Hematopoietic multipotent progenitor cell treated with erythropoietin and hydrocortisone succinate and interleukin-3 and kit ligand, for 6 days (in vitro differentiated cells): Measurements from ENCODE around the gene L1CAM.

Experiments
- DNase-seq: peaks from one replicate; pipeline ENCODE4 v3.0.0-alpha.2; 2015

The L1CAM gene

DNA sequence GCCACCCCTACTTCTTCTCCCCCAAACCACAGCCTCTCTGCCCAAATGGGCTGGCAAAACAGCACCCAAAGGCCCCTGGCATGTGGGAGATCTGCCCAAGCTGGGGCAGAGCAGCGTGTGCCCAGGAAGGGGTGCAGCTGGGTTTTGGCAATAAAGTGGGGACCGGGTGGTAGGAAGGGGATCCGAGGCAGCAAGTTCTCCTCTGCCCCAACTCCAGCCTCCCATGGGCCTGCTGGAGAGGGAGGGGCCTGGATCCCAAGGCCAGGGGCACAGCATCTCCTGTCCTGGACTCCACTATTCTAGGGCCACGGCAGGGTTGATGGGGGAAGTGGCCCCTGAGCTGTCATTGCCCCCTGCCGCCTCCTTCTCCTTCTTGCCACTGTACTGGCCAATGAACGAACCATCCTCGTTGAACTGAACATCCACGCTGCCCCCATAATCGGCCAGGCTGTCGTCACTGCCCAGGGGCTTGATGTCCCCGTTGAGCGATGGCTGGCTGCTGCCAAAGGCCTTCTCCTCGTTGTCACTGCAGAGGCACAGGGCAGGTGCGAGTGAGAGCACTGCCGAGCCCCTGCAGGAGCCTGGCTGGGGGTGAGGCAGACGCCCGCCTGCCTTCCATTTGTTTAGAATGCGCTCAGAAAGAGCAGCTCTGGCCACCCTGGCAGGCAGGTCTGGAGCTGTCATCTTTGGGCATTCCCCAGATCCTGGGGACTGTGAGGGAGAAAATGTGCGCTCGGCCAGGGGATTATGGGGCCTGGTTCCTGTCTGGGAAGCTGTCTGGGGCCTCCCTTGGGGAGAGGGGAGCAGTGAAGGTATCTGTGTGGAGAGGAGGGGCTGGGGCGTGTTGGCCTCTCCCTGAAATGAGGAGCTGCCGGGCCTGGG lies 23.4 kb downstream of the L1CAM start:
- DNase-seq = no peak

DNA sequence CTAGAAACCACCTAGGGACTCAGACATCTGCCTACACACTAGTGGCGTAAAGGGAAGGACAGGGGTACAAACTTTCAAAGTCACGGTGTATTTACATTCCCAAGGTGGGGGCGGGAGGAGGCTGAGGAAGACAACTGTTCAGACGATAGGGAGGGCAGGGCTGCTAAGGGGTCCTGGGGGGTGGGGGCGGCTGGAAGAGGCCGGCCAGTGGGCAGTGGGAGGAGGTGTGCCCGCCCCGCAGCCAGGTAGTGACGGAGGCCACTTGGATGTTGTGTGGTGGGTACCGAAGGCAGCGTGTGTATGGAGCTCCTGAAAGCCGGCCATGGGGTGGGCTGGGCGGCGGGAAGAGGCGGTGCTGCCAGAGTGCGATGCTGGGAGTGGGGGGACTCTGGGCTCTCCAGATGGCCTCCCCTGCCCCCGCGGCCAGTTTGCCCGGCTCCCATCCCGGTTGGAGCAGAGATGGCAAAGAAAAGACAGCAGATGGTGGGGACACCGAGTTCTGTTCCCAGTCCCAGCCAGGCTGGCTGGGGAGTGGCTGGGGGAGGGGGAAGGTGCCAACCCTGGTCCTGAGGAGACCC lies 24.2 kb downstream of the L1CAM start:
- no peak for DNase-seq

- DNase-seq = no peak
Measured at GRCh38 chrX:153861151-153861550, 24.8 kb downstream of the L1CAM start.

DNA sequence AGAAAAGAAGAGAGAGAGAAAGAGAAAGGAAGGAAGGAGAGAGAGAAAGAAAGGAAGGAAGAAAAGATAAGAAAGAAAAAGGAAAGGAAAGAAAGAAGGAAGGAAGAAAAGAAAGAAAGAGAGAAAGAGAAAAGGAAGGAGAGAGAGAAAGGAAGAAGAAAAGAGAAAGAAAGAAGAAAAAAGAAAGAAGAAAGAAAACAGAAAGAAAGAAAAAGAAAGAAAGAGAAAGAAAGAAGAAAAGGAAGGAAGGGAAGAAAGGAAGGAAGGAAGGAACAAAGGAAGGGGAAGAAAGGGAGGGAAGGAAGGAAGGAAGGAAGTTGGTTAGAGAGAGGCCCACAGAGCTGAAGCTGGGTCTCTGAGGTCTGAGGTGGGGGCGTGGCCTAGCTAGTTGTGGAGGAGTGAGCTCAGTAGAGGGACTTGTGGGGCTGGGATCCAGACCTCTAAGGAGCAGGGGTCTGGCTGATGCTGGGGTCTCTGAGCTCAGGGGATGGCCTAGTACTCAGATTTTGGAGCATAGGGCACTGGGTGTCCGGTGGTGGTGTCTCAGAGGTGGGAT lies 28.5 kb downstream of the L1CAM start:
- DNase-seq = no peak

GRCh38 chrX:153854702-153855101 lies 31.3 kb downstream of the L1CAM start:
- DNase-seq = no peak

GRCh38 chrX:153853902-153854267 lies 32.1 kb downstream of the L1CAM start:
- no peak for DNase-seq

DNA sequence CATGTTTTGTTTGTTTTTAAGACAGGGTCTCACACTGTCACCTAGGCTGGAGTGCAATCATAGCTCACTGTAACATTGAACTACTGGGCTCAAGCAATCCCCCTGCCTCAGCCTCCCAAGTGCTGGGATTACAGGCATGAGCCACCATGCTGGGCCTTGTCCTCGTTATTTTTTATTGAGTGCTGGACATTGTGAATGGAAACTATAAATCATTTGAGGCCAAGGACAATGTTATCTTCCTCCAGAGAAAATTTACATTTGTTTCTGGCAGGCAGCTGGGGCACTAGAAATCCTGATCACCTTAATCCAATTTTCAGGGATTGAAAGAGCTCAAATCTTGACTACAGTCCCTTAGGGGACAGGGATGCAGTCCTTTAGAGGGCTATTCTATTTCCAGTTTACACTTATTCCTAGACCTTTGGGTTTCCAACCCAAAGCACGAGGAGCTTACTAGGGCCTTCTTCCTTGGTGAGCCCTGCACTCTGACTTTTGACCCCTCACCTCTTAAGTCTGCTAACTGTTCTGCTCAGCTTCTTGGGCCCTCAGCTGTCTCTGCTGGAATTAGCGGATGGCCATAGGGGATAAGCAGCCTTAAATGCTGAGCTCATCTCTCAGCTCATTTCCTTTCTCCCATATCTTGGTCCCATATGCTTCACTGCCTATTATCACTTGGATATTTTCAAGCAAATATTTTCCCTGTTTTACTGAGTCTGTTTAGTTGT lies 32.6 kb downstream of the L1CAM start:
- DNase-seq = no peak

DNA sequence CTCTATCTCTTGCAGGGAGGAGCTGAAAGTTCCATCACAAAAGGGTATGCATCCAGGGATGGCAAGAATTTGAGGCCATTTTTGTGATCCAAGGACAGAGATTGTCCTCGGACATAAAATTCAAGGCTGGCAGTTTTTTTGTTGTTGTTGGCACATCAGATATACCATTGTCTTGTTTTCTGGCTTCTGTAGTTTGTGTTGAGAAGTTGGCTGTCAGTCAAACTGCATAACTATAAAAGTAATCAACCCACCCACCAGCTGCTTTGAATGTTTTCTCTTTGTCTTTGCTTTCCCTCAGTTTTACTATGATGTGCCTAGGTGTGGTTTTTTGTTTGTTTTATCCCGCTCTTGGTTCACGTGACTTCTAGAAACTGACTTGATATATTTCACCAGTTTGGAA lies 34.0 kb downstream of the L1CAM start:
- no peak for DNase-seq

DNA sequence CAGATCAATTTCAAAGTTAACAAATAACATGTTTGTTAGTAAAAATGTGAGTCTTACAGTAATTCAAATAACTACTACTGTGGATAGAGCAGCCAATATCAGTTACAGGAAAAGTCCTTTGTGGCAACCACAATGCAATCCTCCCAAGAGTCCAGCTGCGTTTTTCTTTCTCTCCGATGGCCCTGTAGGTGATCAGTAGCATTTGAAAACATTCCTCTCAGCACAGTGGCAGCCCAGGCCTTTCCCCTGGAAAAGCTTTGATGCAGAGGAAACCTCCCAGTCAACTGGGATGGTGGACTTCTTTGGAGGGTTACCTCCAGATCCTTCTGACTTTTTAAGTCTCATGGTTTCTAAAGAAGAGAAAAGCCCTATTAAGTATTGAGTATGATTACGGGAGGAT lies 37.6 kb downstream of the L1CAM start:
- no peak for DNase-seq

DNA sequence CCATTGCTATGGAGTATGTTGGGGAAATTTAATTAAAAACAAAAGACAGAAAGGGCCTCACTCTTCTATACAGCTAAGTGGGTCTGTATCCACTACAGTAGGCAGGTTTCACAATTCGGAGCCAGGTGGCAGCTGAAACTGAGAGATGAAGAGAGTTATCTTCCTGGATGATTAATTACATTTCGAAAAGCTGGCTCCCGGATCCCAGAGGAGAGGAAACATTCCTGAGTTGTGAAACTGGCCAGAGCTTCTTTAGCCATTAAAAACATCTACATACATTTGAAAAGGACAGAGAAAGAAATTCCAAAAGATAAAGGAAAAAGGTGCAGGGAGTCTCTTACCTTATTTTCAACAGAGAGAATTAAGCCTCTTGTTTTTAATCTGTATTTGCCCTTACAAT lies 40.1 kb downstream of the L1CAM start:
- DNase-seq = no peak

GRCh38 chrX:153845195-153845594 lies 40.8 kb downstream of the L1CAM start:
- no peak for DNase-seq

DNA sequence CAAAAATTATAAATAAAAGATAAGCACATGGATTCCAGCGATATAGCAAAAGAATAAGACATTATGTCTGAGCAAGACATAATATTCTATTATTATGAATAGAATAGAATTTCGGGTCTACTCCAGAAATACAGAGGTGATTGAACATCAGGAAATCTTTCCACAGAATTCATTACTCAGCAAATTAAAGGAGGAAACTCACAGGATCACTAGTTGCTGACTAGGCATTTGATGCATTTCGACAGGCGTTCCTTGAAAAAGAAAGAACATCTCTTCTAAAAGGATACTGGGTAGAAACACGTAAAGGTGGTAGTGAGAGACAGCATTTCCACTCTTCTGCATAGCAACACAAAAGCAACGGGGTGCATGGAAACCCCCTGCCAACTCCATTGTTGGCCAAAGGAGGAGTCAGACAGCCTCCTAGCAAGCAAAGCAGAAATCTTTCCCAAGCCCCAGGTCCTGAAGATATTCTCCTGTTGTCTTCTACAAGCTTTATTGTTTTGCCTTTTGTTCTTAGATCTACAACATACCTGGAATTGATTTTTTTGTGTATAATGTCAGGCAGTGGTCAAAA lies 41.4 kb downstream of the L1CAM start:
- no peak for DNase-seq

DNA sequence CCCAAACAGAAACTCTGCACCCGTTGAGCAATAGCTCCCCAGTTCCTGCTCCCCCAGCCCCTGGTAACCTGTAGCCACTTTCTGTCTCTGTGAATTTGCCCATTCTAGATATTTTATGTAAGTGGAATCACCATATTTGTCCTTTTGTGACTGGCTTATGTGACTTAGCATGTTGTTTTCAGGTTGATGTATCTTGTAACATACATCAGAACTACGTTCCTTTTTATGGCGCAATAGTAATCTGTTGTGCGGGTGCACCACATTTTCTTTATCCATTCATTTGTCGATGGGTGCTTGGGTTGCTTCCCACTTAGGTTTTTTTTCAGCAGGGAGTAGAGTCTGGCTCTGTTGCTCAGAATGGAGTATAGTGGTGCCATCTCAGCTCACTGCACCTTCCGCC lies 49.1 kb downstream of the L1CAM start:
- DNase-seq = no peak

DNA sequence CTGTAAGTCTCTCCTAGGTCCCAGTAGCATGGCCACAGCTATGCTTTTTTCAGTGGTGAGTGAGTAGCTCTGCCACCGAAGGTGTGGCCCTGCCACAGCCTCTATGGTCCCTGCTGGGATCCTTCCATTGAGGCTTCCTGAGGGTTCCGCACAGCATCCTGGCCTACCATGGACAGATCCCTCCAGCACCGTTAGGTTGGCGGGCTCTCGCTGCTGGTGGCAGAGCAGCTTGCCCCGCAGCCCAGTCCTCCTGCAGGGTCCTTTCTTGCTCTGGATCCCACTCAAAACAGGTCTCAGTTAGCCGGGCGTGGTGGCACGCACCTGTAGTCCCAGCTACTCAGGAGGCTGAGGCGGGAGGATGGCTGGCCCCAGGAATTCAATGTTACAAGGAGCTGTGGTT lies 53.2 kb downstream of the L1CAM start:
- DNase-seq = no peak

DNA sequence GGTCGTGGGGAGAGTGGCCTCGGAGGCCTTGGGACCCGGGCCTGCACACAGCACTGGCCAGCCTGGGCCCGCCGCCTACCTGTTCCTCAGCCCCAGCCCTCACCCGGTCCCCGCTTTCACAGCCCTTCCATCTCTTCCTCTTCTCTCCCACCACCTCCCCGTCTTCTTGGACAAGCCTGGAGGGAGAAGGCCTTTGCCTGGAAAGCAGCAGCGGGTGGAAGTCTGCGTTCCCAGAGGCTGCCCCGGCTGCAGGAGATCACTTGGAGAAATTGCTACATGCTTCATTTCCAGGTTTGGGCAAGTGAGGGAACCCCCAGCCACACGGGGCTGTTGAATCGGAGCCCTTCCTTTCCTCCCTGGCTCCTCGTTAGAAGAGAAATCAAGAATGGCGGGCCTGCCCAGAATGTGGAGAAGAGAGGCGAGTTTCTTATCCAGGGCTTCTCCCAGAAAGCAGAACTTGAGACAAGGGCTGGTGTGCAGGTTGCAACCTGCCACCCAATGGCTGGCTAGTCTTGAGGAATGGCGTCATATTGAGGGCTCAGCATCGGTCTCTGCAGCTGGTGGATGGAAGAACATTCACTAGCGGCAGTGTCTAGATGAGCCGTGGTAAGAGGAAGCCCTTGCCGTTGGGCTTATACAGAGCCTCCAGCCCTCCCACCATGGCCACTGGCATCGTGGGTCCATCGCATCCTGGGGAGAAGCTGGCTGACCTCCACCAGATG lies 54.4 kb downstream of the L1CAM start:
- peak; percentile 8 for DNase-seq

DNA sequence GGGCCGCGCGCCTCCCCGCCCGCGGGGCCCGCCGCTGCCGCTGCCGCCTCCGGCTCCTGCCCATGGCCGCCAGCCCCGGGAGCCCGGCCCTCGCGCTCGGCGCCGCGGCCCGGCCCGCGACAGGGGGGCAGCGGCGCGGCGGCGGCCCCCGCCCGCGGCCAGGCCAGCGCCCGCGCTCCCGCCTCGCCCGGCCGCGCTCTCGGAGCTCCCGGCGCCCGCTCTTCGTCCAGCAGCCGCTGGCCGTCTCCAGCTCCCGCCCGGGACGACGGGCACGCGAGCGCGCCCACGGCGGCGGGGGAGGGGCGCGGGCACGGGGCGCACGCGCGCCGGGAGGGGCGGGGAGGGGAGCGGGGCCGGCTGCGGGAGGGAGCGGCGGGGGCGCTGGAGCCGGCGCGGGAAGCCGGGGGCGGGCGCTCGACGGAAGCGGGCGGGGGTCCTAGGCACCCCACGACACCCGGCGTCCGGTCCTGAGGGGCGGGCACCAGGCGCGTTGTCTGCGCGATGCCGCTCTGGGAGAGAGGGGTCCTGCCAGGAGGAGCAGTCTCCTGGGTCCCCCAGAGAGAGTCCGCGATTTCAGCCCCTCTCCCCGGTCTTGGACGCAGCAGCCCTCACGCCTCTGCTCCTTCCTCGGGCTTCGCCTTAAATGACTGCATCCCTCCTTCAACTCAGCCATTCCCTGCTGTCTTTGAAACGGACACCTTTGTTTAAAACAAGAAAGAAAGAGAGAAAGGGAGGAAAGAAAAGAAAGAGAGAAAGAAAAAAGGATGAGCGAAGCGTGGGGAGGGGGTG lies 55.1 kb downstream of the L1CAM start:
- DNase-seq = no peak

GRCh38 chrX:153829799-153830639 lies 56.0 kb downstream of the L1CAM start, which contains the start of gene PDZD4:
Gene PDZD4, minus strand, starts transcription at chrX:153830544. Its CDS starts 246 bp downstream, at chrX:153830298.
- DNase-seq = no peak

DNA sequence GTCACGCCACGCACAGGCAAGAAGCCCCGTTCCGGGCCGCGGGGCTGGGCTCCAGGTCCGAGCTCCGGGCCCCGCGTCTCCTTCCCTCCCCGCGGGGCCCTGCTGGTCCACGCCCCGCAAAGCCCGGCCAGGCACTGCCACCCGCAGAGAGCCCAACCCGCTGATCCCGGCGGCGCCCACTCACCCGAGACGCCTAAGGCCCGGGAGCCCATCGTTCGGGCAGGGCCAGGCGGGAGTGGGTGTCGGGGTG lies 56.5 kb downstream of the L1CAM start:
- DNase-seq = no peak

GRCh38 chrX:153828723-153829548 lies 57.0 kb downstream of the L1CAM start:
- no peak for DNase-seq

DNA sequence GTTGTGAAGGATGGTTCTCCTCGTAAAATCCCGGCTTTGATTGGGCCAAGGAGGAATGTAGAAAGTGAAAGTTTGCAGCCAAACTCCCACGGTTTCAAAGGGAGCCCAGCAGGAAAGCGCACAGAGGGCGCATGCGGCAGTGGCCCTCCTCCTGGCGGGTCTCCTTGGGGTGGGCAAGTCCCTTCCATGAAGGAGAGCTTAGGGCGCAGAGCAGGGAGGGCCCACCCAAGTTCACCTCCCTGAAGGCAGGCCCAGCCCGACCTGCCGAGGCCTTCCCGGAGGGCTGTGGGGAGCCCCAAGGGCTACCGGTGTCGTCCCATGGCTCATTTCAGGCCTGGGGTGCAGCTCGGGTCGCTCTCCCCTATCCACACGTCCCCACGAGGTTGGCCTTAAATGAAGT lies 57.7 kb downstream of the L1CAM start:
- DNase-seq = no peak
